Hepatocyte (in vitro differentiated cells): ENCODE results near the gene METRNL. TPM values are rescaled to one million over a fixed set of nuclear protein-coding genes. Genes with fewer than 3 reads are reported as not detected.

Source experiments
- DNase-seq: peaks from one replicate; pipeline ENCODE4 v3.0.0-alpha.2; 2016; ENCODE audit warnings: low spot score
- H2AFZ ChIP-seq: fragments of 200-600 bp; sonication (generic); 2 replicates; pipeline ENCODE4 v1.6.0; 2016; ENCODE audit warnings: antibody characterized with exemption, mild to moderate bottlenecking
- H3K27ac ChIP-seq: fragments of 200-600 bp; sonication (generic); 2 replicates; pipeline ENCODE4 v1.5.1; 2016; ENCODE audit warnings: mild to moderate bottlenecking
- H3K27me3 ChIP-seq: fragments of 200-600 bp; sonication (generic); 2 replicates; pipeline ENCODE4 v1.6.1; 2016
- H3K36me3 ChIP-seq: fragments of 200-600 bp; sonication (generic); replicated peaks from 2 replicates; pipeline ENCODE4 v1.5.1; 2016; ENCODE audit warnings: low read depth; ENCODE audit not compliant: insufficient read depth
- H3K4me1 ChIP-seq: fragments of 200-600 bp; sonication (generic); 2 replicates; pipeline ENCODE4 v1.5.1; 2016; ENCODE audit warnings: mild to moderate bottlenecking, moderate library complexity; ENCODE audit not compliant: insufficient read depth
- H3K4me2 ChIP-seq: fragments of 200-600 bp; sonication (generic); 2 replicates; pipeline ENCODE4 v1.6.0; 2016
- H3K4me3 ChIP-seq: fragments of 200-600 bp; sonication (generic); 2 replicates; pipeline ENCODE4 v1.5.1; 2016; ENCODE audit warnings: mild to moderate bottlenecking
- H3K79me2 ChIP-seq: fragments of 200-600 bp; sonication (generic); 2 replicates; pipeline ENCODE4 v1.6.0; 2017; ENCODE audit warnings: mild to moderate bottlenecking
- H3K9me2 ChIP-seq: fragments of 200-600 bp; sonication (generic); replicated peaks from 2 replicates; pipeline ENCODE4 v1.6.0; 2017; ENCODE audit warnings: mild to moderate bottlenecking; ENCODE audit not compliant: insufficient read depth
- H3K9me3 ChIP-seq: fragments of 200-600 bp; sonication (generic); 2 replicates; pipeline ENCODE4 v1.5.1; 2016; ENCODE audit warnings: low read depth, mild to moderate bottlenecking
- H4K20me1 ChIP-seq: fragments of 200-600 bp; sonication (generic); 2 replicates; pipeline ENCODE4 v1.6.0; 2016; ENCODE audit warnings: mild to moderate bottlenecking; ENCODE audit not compliant: insufficient read depth, poor library complexity, severe bottlenecking
- EZH2 ChIP-seq: fragments of 200-600 bp; sonication (generic); IDR thresholded peaks from 2 replicates; pipeline ENCODE4 v1.6.1; 2016; ENCODE audit warnings: antibody characterized with exemption, mild to moderate bottlenecking, borderline replicate concordance
- EZH2phosphoT487 ChIP-seq: fragments of 200-600 bp; sonication (generic); IDR thresholded peaks from one replicate; pipeline ENCODE4 v1.6.1; 2018; ENCODE audit warnings: antibody characterized with exemption, mild to moderate bottlenecking, low read depth, moderate library complexity; ENCODE audit not compliant: unreplicated experiment, severe bottlenecking
- WGBS: methylation state at CpG from one replicate; pipeline ENCODE4 v1.1.6; 2016; ENCODE audit warnings: low lambda C conversion rate; ENCODE audit errors: missing lambda C conversion rate; 5-methylcytosine and 5-hydroxymethylcytosine counted together
- polyA plus RNA-seq: library from polyadenylated mRNA; unstranded; fragments of >200 nt; fragmentation: Nextera tagmentation; extraction: Ambion mirVana; gene quantifications from 2 replicates; pipeline ENCODE4 v1.2.1, GENCODE V29; 2016
- total RNA-seq: library from RNA; depleted of rRNA; stranded (reverse); fragments of >200 nt; gene quantifications from 2 replicates; pipeline ENCODE4 v1.2.3, GENCODE V29; 2014
- TF ChIP-seq, protein P1 (sequence below): fragments of 200-600 bp; sonication (generic); IDR thresholded peaks from 2 replicates; pipeline ENCODE4 v1.5.1; 2016; ENCODE audit warnings: antibody characterized with exemption, mild to moderate bottlenecking; ENCODE audit not compliant: poor library complexity

The METRNL gene
- total and polyA plus RNA-seq, 2 experiments from 2014 or later, result 97.2 to 164 TPM

DNA sequence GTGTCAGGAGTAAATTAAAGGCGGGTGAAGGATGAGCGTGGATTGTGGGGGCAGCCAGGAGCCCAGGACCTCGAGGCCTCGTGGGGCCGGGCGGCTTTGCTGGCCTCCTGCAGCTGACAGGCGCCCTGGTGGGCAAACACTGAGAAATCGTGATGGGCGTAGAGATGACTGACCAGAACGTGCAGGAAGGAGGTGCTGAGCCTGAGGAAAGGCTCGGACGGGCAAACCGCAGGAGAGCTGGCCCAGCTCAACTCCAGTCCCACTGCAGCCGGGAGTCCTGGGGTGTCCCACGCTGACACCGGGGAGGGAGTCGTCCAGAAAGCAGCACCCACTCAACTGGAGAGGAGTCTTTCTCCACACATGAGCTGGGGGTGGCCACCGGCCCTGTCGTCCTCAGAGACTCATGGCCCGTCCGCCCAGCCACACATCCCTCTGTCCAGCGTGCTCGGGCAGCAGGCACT is 36.9 kb downstream of the METRNL start:
- H3K4me2 ChIP-seq, result no peak overlapping the region
- no peaks in the 10 kb centered on the region for H4K20me1 ChIP-seq
- H3K79me2 ChIP-seq, result no peaks in the 10 kb centered on the region
- peaks cover 3% of the 10 kb centered on the region for H3K4me1 ChIP-seq
- H3K36me3 ChIP-seq, result no peaks in the 10 kb centered on the region
- peaks cover 8% of the 10 kb centered on the region for H3K27me3 ChIP-seq
- no peak overlapping the region for H2AFZ ChIP-seq
- no peak overlapping the region for H3K27ac ChIP-seq
- H3K9me3 ChIP-seq, result no peaks in the 10 kb centered on the region
- H3K9me2 ChIP-seq, result no peaks in the 10 kb centered on the region
- H3K4me3 ChIP-seq, result no peak overlapping the region
- no peak for DNase-seq
- WGBS, result 91% methylated on average over 18 of the region's 23 CpGs
- no peak for TF ChIP-seq EZH2
- TF ChIP-seq, protein P1, sequence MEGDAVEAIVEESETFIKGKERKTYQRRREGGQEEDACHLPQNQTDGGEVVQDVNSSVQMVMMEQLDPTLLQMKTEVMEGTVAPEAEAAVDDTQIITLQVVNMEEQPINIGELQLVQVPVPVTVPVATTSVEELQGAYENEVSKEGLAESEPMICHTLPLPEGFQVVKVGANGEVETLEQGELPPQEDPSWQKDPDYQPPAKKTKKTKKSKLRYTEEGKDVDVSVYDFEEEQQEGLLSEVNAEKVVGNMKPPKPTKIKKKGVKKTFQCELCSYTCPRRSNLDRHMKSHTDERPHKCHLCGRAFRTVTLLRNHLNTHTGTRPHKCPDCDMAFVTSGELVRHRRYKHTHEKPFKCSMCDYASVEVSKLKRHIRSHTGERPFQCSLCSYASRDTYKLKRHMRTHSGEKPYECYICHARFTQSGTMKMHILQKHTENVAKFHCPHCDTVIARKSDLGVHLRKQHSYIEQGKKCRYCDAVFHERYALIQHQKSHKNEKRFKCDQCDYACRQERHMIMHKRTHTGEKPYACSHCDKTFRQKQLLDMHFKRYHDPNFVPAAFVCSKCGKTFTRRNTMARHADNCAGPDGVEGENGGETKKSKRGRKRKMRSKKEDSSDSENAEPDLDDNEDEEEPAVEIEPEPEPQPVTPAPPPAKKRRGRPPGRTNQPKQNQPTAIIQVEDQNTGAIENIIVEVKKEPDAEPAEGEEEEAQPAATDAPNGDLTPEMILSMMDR, result no peak
- no peak for TF ChIP-seq EZH2phosphoT487

DNA sequence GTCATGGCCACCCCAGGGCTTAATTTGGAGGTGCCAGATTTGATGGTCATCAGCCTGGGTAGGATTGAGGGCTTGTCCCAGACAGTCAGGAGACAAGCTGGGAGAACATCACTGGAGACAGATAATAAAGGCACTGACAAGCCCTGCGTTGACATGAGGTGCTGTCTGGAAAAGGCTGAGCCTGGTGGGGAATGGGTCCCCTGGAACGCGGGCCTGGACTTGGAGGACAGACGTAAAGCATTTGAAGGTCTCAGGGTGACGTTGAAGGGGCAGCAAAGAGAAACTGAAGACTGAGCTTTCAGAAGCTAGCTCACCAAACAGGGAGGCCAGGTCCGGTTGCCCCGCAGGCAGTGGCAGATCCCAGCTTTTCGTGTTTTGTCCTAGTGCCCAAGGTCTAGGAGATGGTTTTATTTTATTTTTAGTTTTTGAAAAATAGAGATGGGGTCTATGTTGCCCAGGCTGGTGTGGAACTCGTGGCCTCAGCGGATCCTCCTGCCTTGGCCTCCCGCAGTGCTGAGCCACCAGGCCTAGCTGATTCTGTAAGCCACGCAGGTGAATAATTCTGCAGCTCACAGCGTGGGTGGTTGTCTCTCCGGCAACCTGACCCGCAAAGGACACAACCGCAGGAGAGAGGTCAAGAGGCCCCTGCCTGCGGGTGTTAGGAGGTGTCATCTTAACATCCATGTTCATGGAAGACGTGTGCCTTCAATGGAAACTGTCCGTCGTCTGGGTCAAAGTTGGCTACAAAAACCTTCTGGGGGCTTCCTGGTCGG is 37.6 kb downstream of the METRNL start:
- Histone ChIP-seq H3K27me3 (peaks cover 14% of the 10 kb centered on the region), H3K4me2 (no peak overlapping the region), H2AFZ (no peak overlapping the region), H3K79me2 (no peaks in the 10 kb centered on the region), H3K4me3 (no peak overlapping the region), H3K27ac (no peak overlapping the region), H4K20me1 (no peaks in the 10 kb centered on the region), H3K36me3 (no peaks in the 10 kb centered on the region), H3K9me2 (no peaks in the 10 kb centered on the region), H3K9me3 (no peaks in the 10 kb centered on the region), H3K4me1 (no peaks in the 10 kb centered on the region)
- no peak for DNase-seq
- TF ChIP-seq EZH2phosphoT487 (no peak), EZH2 (no peak)
- TF ChIP-seq, protein P1, result no peak
- WGBS, result 90% methylated on average over 21 of the region's 21 CpGs

DNA sequence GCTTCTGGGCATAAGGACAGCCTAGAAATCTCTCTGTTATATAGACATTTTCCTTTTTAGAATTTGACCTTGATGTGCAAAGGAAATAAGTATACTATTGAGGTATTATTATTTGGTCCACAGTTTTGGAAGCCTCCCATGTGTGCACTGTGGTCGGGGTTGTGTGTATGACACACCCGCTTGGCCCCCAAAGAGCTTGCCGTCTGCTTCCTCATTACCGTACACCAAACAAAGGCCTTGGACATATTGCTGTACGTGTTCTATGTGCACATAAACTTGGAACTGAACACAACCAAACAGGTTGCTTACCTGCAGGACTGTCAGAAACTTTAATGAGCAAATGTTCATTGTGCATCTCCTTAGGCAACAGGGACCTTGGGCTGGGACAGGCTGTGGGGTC is 38.2 kb downstream of the METRNL start:
- Histone ChIP-seq H3K36me3 (no peaks in the 10 kb centered on the region), H3K27me3 (peaks cover 20% of the 10 kb centered on the region), H3K79me2 (no peaks in the 10 kb centered on the region), H3K27ac (no peak overlapping the region), H3K4me1 (no peaks in the 10 kb centered on the region), H3K9me2 (no peaks in the 10 kb centered on the region), H4K20me1 (no peaks in the 10 kb centered on the region), H3K4me2 (no peak overlapping the region), H3K9me3 (no peaks in the 10 kb centered on the region), H3K4me3 (no peak overlapping the region), H2AFZ (no peak overlapping the region)
- TF ChIP-seq EZH2phosphoT487 (no peak), EZH2 (no peak)
- 89% methylated on average over 5 of the region's 5 CpGs for WGBS
- no peak for DNase-seq

DNA sequence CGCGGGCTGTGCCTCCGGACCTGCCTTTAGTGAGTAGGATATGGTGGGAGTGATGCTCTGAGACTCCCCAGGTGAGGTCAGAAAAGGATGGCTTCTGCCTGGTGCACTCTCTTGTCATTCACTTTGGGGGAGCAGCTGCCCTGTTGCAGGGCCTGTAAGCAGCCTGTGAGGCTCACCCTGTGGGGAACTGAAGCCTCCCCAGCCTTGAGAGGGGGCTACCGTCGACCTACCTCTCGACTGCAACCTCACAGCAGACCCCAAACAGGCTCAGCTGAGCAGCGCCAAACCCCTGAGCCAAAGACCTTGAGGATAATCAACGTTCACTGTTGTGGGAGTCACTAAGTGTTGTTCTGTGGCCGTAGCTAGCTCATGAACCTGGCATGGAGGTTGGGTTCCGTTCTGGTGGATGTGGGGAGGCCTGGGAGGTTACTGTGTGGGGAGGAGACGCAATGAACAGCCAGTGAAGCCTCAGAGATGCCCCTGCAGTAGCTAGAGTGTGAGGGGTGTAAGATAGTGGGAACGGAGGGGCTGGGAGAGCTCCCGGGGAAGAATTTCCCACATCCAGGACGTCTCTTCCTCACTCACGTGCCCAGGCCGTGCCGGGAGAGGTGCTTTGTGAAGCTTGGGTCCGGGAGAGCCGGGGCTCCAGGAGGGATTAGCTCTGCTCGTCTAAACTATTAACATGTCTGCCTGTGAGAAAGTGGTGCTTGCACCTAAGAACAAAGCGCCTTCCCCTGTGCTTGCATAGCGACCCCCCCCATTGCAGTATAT is 38.8 kb downstream of the METRNL start:
- Histone ChIP-seq H3K79me2 (no peaks in the 10 kb centered on the region), H3K36me3 (no peaks in the 10 kb centered on the region), H3K4me1 (no peaks in the 10 kb centered on the region), H3K27ac (no peak overlapping the region), H3K9me3 (no peaks in the 10 kb centered on the region), H3K9me2 (no peaks in the 10 kb centered on the region), H4K20me1 (no peaks in the 10 kb centered on the region), H3K27me3 (peaks cover 27% of the 10 kb centered on the region), H3K4me2 (no peak overlapping the region), H3K4me3 (no peak overlapping the region), H2AFZ (no peak overlapping the region)
- no peak for DNase-seq
- WGBS, result 71% methylated on average over 22 of the region's 22 CpGs
- no peak for TF ChIP-seq EZH2
- no peak for TF ChIP-seq EZH2phosphoT487
- TF ChIP-seq, protein P1, result no peak
